GM10266 (cell line): ENCODE data around the gene PDE11A.

Experiments used
- DNase-seq: peaks from one replicate; pipeline ENCODE4 v3.0.0; 2012; ENCODE audit errors: extremely low spot score
- CTCF ChIP-seq: IDR thresholded peaks from 2 replicates; pipeline ENCODE4 v1.5.1; 2012; ENCODE audit warnings: mild to moderate bottlenecking, low read depth; ENCODE audit not compliant: control insufficient read depth, insufficient read depth; ENCODE audit errors: missing control alignments

The PDE11A gene

DNA sequence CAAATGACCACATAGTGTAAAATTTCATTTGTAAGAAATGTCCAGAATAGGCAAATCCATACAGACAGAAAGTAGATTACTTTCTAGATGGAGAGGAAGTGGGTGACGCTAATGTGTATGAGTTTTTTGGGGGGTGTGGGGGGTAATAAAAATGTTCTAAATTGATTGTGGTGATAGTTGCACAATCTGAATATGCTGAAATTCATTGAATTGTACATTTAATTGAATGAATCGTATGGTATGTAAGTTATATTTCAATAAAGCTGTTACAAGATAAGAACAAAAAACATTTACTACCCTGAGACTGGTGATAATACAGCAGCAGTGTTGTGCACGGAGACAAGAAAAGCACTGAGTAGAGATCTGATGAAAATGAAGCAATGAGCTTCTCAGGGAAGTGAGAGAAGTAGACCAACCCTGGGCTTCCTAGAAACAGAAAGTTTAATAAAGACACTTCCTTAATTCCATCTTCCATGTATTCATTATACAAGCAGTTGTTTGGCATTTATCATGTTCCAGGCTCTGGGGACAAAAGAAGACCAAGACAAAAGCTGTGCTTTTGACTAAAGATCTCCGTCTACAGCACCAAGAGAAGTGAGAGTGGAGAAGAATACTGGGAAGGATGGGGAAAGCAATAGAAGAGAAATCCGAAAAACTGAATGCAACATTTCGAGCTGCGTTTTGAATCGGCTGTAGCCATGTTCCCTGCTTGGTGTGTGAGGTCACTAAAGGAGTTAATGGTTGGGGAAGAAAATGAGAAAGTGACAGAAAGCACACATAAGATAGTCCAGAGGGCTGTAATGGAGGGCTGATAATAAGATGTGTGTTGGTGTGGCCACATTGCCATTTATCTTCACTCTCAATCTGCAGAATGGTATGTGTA is 1.8 kb upstream of the PDE11A start:
- no peak for TF ChIP-seq CTCF
- DNase-seq = no peak

- no peak for TF ChIP-seq CTCF
- no peak for DNase-seq
Observed at GRCh38 chr2:178072000-178072382, 586 bp downstream of the PDE11A start.

DNA sequence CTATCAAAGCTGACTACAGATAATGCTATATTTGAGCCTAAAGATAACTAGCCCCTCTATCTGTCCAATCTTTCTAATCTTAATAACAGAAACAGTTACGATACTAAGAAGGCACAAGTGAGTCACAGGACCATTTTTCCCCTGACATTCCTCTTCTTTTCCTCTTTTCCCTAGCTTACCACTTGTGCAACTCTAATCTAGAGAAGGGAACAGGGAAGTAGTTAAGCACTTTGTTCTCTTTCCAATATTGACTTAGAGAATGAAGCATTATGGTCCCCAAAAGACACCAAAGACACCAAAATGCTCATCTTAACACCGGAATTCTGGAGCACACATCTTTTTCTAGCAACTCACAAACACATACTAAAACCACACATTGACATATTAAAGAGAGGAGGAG is 1.8 kb downstream of the PDE11A start:
- no peak for TF ChIP-seq CTCF
- DNase-seq = no peak

DNA sequence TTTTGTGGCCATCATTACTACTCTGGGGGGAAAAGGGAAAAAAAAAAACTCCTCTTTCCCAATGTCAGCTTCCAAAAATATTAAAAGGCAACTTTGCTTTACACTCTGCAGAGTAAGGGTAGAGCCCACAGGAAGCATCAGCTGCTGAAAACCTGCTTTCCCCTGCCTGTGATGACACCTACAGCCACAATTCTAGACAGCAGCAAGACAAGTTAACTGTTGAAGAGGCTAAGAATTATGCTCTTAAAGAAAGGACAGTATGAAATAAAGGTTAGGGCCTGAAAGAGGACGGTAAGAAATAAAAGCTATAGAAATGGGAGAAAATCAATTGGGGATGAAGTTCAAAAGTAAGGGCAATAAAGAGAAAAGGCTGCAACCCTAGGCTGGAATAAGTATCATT is 3.0 kb downstream of the PDE11A start:
- no peak for DNase-seq
- no peak for TF ChIP-seq CTCF

DNA sequence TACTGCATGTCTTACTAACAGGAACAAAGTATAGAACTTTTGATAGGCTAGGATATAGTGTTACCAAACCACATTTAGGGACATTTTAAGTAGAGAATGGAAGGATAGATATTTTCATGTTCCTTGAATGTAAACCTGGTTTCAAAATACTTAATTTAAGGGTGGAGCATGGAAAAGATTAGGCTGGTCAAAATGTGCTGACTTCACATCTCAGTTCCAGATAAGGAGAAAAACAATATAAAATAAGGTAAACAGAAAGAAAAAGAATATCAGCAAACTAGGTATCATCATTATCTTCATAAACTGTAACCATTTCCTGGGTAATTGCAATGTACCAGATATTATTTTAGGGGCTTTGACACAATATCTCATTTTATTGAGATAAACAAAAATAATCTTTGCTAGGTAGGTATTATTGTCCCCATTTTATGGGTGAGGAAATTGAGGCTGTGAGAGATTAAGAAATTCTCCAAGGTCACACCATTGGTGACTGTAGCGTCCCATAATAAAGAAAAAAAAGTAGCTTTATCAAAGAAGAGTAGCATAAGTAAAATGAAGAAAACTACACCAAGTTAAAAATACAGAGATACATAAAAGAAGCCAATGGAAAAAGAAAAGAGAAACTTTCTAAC is 3.6 kb downstream of the PDE11A start:
- DNase-seq = no peak
- TF ChIP-seq CTCF = no peak

DNA sequence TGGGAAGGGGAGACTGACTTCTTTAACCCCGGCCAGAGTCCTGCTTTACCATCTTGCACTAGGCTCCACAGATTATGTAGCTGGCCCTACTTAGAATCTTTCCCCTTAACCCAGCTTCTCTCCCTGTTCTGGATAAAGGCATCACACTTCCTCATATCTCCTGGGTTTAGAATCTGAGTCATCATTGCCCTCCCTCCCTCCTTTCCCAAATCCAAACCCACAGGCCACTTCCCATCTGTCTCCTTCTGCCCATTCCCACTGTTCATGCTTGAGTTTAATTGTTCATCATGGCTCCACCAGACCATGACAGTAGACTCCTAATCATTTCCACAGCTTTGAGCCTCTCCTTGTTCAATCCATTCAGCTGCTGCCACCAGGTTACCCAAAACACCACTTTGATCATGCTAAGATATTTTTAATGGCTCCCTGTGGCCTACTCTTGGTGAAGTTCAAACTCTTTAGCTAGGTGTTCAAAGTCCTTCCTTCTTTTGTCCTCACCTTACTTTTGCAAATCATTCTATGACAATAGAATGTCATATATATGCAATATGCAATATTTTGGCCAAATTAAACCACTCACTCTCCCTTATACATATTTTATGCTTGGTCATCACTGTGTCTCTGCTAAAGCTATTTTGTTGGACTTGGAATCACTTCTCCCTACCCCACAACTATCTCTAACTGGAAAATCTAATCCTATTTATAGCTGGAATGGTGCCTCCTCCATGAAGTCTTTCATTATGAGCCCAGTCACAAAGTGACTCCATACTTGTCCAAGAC is 5.5 kb downstream of the PDE11A start:
- no peak for DNase-seq
- no peak for TF ChIP-seq CTCF
